SK-N-SH (cell line): ENCODE measurements around the gene STIM2. TPM values are rescaled to one million over a fixed set of nuclear protein-coding genes. Genes with fewer than 3 reads are reported as not detected.
A peak's percentile ranks its signal among the peaks of the same experiment; 100 is the strongest.

Experiments used
- CTCF ChIA-PET: fragments of 300-600, 350-600 bp; formaldehyde crosslinking; extraction: SDS; loops from one replicate; lab custom pipeline; 2021; lab: Yijun Ruan, JAX
- POLR2A ChIA-PET: fragments of 350-600 bp; sonication (Branson Sonifier 250); formaldehyde crosslinking; extraction: SDS; loops from one replicate; lab custom pipeline; 2020; ENCODE audit warnings: antibody characterized with exemption, inconsistent platforms; lab: Yijun Ruan, JAX
- DNase-seq: peaks from one replicate; pipeline ENCODE4 v3.0.0; 2012
- H2AFZ ChIP-seq: fragments of 200-600 bp; sonication (generic); 2 replicates; pipeline ENCODE4 v1.8.1; 2016; ENCODE audit warnings: antibody characterized with exemption, mild to moderate bottlenecking, low read depth
- H3F3A ChIP-seq: fragments of 200-600 bp; sonication (generic); replicated peaks from 2 replicates; pipeline ENCODE3; 2016; ENCODE audit warnings: antibody characterized with exemption, mild to moderate bottlenecking; ENCODE audit not compliant: insufficient read depth
- H3K27ac ChIP-seq, 2 experiments: fragments of 200-500 bp in 1 of 2; fragments of 200-600 bp in 1 of 2; sonication (Bioruptor generic) in 1 of 2; sonication (generic), shearing (Covaris generic) in 1 of 2; 2 replicates each; pipeline versions ENCODE4 v1.5.1 to v1.6.1; 2014 to 2016; ENCODE audit warnings: low read depth in 2 of 2, inconsistent platforms in 1 of 2, low read length in 1 of 2, mild to moderate bottlenecking in 1 of 2, mixed read lengths in 1 of 2
- H3K27me3 ChIP-seq: fragments of 200-600 bp; sonication (generic), shearing (Covaris generic); 2 replicates; pipeline ENCODE4 v1.6.1; 2016; ENCODE audit warnings: mixed run types; ENCODE audit not compliant: insufficient read depth
- H3K36me3 ChIP-seq, 2 experiments: fragments of 200-500 bp in 1 of 2; fragments of 200-600 bp in 1 of 2; sonication (Bioruptor generic) in 1 of 2; sonication (generic) in 1 of 2; replicated peaks in 1 of 2; 2 replicates each; pipeline versions ENCODE3 to v1.5.1; 2014 to 2016; ENCODE audit warnings: low read length in 1 of 2, mild to moderate bottlenecking in 1 of 2; ENCODE audit not compliant: insufficient read depth in 2 of 2, control insufficient read depth in 1 of 2
- H3K4me1 ChIP-seq, 2 experiments: fragments of 200-500 bp in 1 of 2; fragments of 200-600 bp in 1 of 2; sonication (Bioruptor generic) in 1 of 2; sonication (generic), shearing (Covaris generic) in 1 of 2; 2 replicates each; pipeline versions ENCODE4 v1.5.1 to v1.6.1; 2014 to 2016; ENCODE audit warnings: low read depth in 1 of 2, low read length in 1 of 2, mixed run types in 1 of 2; ENCODE audit not compliant: insufficient read depth in 2 of 2, control insufficient read depth in 1 of 2
- H3K4me2 ChIP-seq: fragments of 200-600 bp; sonication (generic), shearing (Covaris generic); 2 replicates; pipeline ENCODE4 v1.6.1; 2017; ENCODE audit warnings: mixed run types
- H3K4me3 ChIP-seq, 2 experiments: fragments of 200-500 bp in 1 of 2; fragments of 200-600 bp in 1 of 2; sonication (Bioruptor generic) in 1 of 2; sonication (generic), shearing (Covaris generic) in 1 of 2; 2 replicates each; pipeline versions ENCODE4 v1.5.1 to v1.8.1; 2014 to 2016; ENCODE audit warnings: low read depth in 2 of 2, inconsistent platforms in 1 of 2, low read length in 1 of 2, mild to moderate bottlenecking in 1 of 2, mixed read lengths in 1 of 2, moderate library complexity in 1 of 2
- H3K79me2 ChIP-seq: fragments of 200-600 bp; sonication (generic); 2 replicates; pipeline ENCODE4 v1.8.1; 2017; ENCODE audit warnings: mild to moderate bottlenecking; ENCODE audit not compliant: insufficient read depth
- H3K9ac ChIP-seq: fragments of 200-600 bp; sonication (generic); 2 replicates; pipeline ENCODE4 v1.6.1; 2017; ENCODE audit warnings: mixed run types
- H3K9me2 ChIP-seq: fragments of 200-600 bp; sonication (generic); 2 replicates; pipeline ENCODE4 v1.6.1; 2017; ENCODE audit warnings: mixed run types
- H3K9me3 ChIP-seq: fragments of 200-600 bp; sonication (generic); 2 replicates; pipeline ENCODE4 v1.6.1; 2017; ENCODE audit warnings: mixed run types, mild to moderate bottlenecking, moderate library complexity
- H4K20me1 ChIP-seq: fragments of 200-600 bp; sonication (generic); 2 replicates; pipeline ENCODE4 v1.6.1; 2017; ENCODE audit warnings: mild to moderate bottlenecking, mixed run types; ENCODE audit not compliant: insufficient read depth
- CHD2 ChIP-seq: fragments of 150-350 bp; IDR thresholded peaks from 2 replicates; pipeline ENCODE4 v1.6.1; 2018; ENCODE audit warnings: low read length; ENCODE audit not compliant: partially characterized antibody
- ELF1 ChIP-seq: IDR thresholded peaks from 2 replicates; pipeline ENCODE4 v1.4.0; 2012
- EP300 ChIP-seq, 2 experiments: IDR thresholded peaks; 2 replicates each; pipeline versions ENCODE4 v1.4.0 to v1.6.1; 2012; ENCODE audit warnings: borderline replicate concordance in 1 of 2, low read depth in 1 of 2, low read length in 1 of 2
- GATA2 ChIP-seq: sonication (generic); formaldehyde crosslinking; IDR thresholded peaks from 2 replicates; pipeline ENCODE4 v1.5.0; 2020; ENCODE audit warnings: mild to moderate bottlenecking, missing genetic modification reagents
- JUND ChIP-seq: IDR thresholded peaks from 2 replicates; pipeline ENCODE4 v1.4.0; 2012
- MXI1 ChIP-seq: IDR thresholded peaks from 2 replicates; pipeline ENCODE4 v1.6.1; 2012; ENCODE audit warnings: mild to moderate bottlenecking, low read depth, low read length, improper control_type of control experiment
- NFIC ChIP-seq: IDR thresholded peaks from 2 replicates; pipeline ENCODE4 v1.4.0; 2012; ENCODE audit warnings: borderline replicate concordance
- NRF1 ChIP-seq: IDR thresholded peaks from 2 replicates; pipeline ENCODE4 v1.6.1; 2012; ENCODE audit warnings: low read depth, mild to moderate bottlenecking, low read length
- POLR2AphosphoS5 ChIP-seq: IDR thresholded peaks from 2 replicates; pipeline ENCODE4 v1.6.1; 2012; ENCODE audit warnings: low read depth, low read length
- RCOR1 ChIP-seq: fragments of 150-350 bp; IDR thresholded peaks from 2 replicates; pipeline ENCODE4 v1.6.1; 2017; ENCODE audit warnings: antibody characterized with exemption, low read length
- REST ChIP-seq: IDR thresholded peaks from 2 replicates; pipeline ENCODE4 v1.6.1; 2012; ENCODE audit warnings: mild to moderate bottlenecking, low read depth, low read length, moderate library complexity
- TEAD4 ChIP-seq: IDR thresholded peaks from 2 replicates; pipeline ENCODE4 v1.4.0; 2012; ENCODE audit warnings: mild to moderate bottlenecking, borderline replicate concordance; ENCODE audit not compliant: insufficient read depth
- USF1 ChIP-seq: IDR thresholded peaks from 2 replicates; pipeline ENCODE4 v1.4.0; 2012; ENCODE audit warnings: low read depth, borderline replicate concordance
- YY1 ChIP-seq: IDR thresholded peaks from 2 replicates; pipeline ENCODE4 v1.4.0; 2012; ENCODE audit warnings: low read depth, mild to moderate bottlenecking
- ZBTB33 ChIP-seq: IDR thresholded peaks from 2 replicates; pipeline ENCODE4 v1.4.0; 2012; ENCODE audit warnings: low read depth, borderline replicate concordance
- WGBS: methylation state at CpG from one replicate; pipeline ENCODE4 v1.1.6; 2017; ENCODE audit warnings: low lambda C conversion rate; 5-methylcytosine and 5-hydroxymethylcytosine counted together
- polyA plus RNA-seq, 3 experiments: library from polyadenylated mRNA; depleted of rRNA; stranded (reverse); fragments of >200 nt; gene quantifications; 2 replicates each; pipeline ENCODE4 v1.2.3, GENCODE V29; 2012

STIM2 gene
- polyA plus RNA-seq, 1 of the 3 experiments (the other 2 are of a cell fraction) = 14.7 TPM

- H3K79me2 ChIP-seq = peaks cover 25% of the 10 kb centered on the region
- no peaks in the 10 kb centered on the region for H4K20me1 ChIP-seq
- POLR2A ChIA-PET = no interaction called here
- CTCF ChIA-PET = no interaction called here
- H3K9me2 ChIP-seq = no peaks in the 10 kb centered on the region
- H3K4me1 ChIP-seq = peaks cover 9 to 12% of the 10 kb centered on the region in 2 experiments; a peak in 3 of 4 replicates
- peak; percentile 20 for DNase-seq
- H3K4me3 ChIP-seq = no peak overlapping the region
- no peak overlapping the region for H3K4me2 ChIP-seq
- H3K9me3 ChIP-seq = no peaks in the 10 kb centered on the region
- no peaks in the 10 kb centered on the region for H3F3A ChIP-seq
- peak overlapping the region in 1 of 2 experiments; percentile 9; a peak in 1 of 4 replicates for H3K27ac ChIP-seq
- H3K27me3 ChIP-seq = no peaks in the 10 kb centered on the region
- no peak overlapping the region for H3K9ac ChIP-seq
- TF ChIP-seq REST (no peak), GATA2 (CRISPR knock-in tag) (peak; percentile 65), NRF1 (no peak), ZBTB33 (no peak), TEAD4 (no peak), YY1 (no peak)
- WGBS = 92% methylated on average over 2 of the region's 2 CpGs
- H2AFZ ChIP-seq = no peak overlapping the region
- no peaks in the 10 kb centered on the region for H3K36me3 ChIP-seq
These were observed 10.1 kb downstream of the STIM2 start for GRCh38 chr4:26870576-26871262.

- Histone ChIP-seq H3K9me3 (no peaks in the 10 kb centered on the region), H2AFZ (no peak overlapping the region), H3K4me3 (no peak overlapping the region), H3K79me2 (peaks cover 17% of the 10 kb centered on the region), H3K9me2 (no peaks in the 10 kb centered on the region), H3F3A (no peaks in the 10 kb centered on the region), H3K36me3 (no peaks in the 10 kb centered on the region), H3K27me3 (no peaks in the 10 kb centered on the region), H4K20me1 (no peaks in the 10 kb centered on the region), H3K4me1 (peaks cover 9 to 12% of the 10 kb centered on the region in 2 experiments; a peak in 3 of 4 replicates), H3K9ac (no peak overlapping the region), H3K27ac (no peak overlapping the region), H3K4me2 (no peak overlapping the region)
- ChIA-PET CTCF (interaction anchor here (2.0 kb wide), 1 partner anchor 13 kb away, joined by 5 read pairs; no protein-coding TSS in a partner anchor), POLR2A (no interaction called here)
- peak; percentile 35 for DNase-seq
- WGBS = 39% methylated on average over 3 of the region's 3 CpGs
- TF ChIP-seq YY1 (no peak), ZBTB33 (no peak), CHD2 (no peak), USF1 (no peak), GATA2 (CRISPR knock-in tag) (peak; percentile 30; the same call in 1 of the 2 replicates), EP300 (IDR thresholded peaks at IDR 0.05; ENCODE audit: borderline replicate concordance in 1 of 2, low read depth in 1 of 2, low read length in 1 of 2) (0 out of 4 replicates have a peak, but pooled peaks of 1 of the 2 experiments have one; percentile 25), NFIC (no peak), MXI1 (no peak; the same call in 1 of the 2 replicates), NRF1 (no peak), POLR2AphosphoS5 (no peak), JUND (no peak), RCOR1 (peak; percentile 32; the same call in 1 of the 2 replicates), ELF1 (no peak)
These were observed 11.0 kb downstream of the STIM2 start for GRCh38 chr4:26871611-26872010.
